LoVo (cell line): Measurements from ENCODE around the gene SPATA6L.
A peak's percentile ranks its signal among the peaks of the same experiment; 100 is the strongest.
"Not testable (repeated sequence)": the region's sequence is repeated elsewhere in the genome, so short reads cannot be mapped to it uniquely, and the experiment has no call there.

Source experiments
- DNase-seq: peaks from one replicate; pipeline ENCODE4 v3.0.0-alpha.2; 2016; ENCODE audit warnings: low spot score

The SPATA6L gene

GRCh38 chr9:4638968-4639367 lies 27.3 kb downstream of the SPATA6L start:
- no peak for DNase-seq

- DNase-seq: no peak
These were observed 35.4 kb downstream of the SPATA6L start for GRCh38 chr9:4630836-4631235.

GRCh38 chr9:4622016-4622415 lies 44.3 kb downstream of the SPATA6L start:
- no peak for DNase-seq

- no peak for DNase-seq
These were observed 45.3 kb downstream of the SPATA6L start for GRCh38 chr9:4620881-4621555.

- DNase-seq: no peak
These were observed 46.1 kb downstream of the SPATA6L start for GRCh38 chr9:4620057-4620765.

- no peak for DNase-seq
These were observed 47.6 kb downstream of the SPATA6L start for GRCh38 chr9:4618700-4619099.

- no peak for DNase-seq
These were observed 48.5 kb downstream of the SPATA6L start for GRCh38 chr9:4617752-4618151.

- DNase-seq: no peak
These were observed 50.5 kb downstream of the SPATA6L start for GRCh38 chr9:4615778-4616177.

- DNase-seq: no peak
These were observed 51.0 kb downstream of the SPATA6L start for GRCh38 chr9:4615251-4615650.

- peak; percentile 20 for DNase-seq
These were observed 51.7 kb downstream of the SPATA6L start for GRCh38 chr9:4614627-4615026.

- not testable (repeated sequence) for DNase-seq
These were observed 60.2 kb downstream of the SPATA6L start for GRCh38 chr9:4606033-4606432.

- peak; percentile 70 for DNase-seq
These were observed 61.6 kb downstream of the SPATA6L start for GRCh38 chr9:4604678-4605095.

- no peak for DNase-seq
These were observed 62.5 kb downstream of the SPATA6L start for GRCh38 chr9:4603830-4604229.

- DNase-seq: no peak
These were observed 65.9 kb downstream of the SPATA6L start for GRCh38 chr9:4600368-4600767.

- no peak for DNase-seq
These were observed 69.9 kb downstream of the SPATA6L start for GRCh38 chr9:4596165-4596922.

- DNase-seq: no peak
These were observed 71.3 kb downstream of the SPATA6L start for GRCh38 chr9:4594994-4595393.

GRCh38 chr9:4594545-4594944 lies 71.7 kb downstream of the SPATA6L start:
- DNase-seq: no peak

GRCh38 chr9:4592886-4593285 lies 73.4 kb downstream of the SPATA6L start:
- DNase-seq: no peak

- DNase-seq: no peak
These were observed 74.0 kb downstream of the SPATA6L start for GRCh38 chr9:4592295-4592694.

- DNase-seq: no peak
These were observed 75.2 kb downstream of the SPATA6L start for GRCh38 chr9:4591123-4591500.

- DNase-seq: no peak
These were observed 75.7 kb downstream of the SPATA6L start for GRCh38 chr9:4590430-4591122.

- no peak for DNase-seq
These were observed 77.6 kb downstream of the SPATA6L start for GRCh38 chr9:4588721-4589120.
